Stimulated activated CD4-positive, alpha-beta T cell treated with anti-CD3 and anti-CD28 coated beads, TNF-alpha, amount 100 ng/mL, for 1 hour (primary cell): ENCODE data around the gene PNPLA6.

Source experiments
- DNase-seq, 3 donors: peaks; one replicate each; pipeline ENCODE4 v3.0.0-alpha.2; 2020; ENCODE audit warnings: low read depth in 3 of 3, low spot score in 1 of 3

The PNPLA6 gene

GRCh38 chr19:7596211-7596937 lies 60.9 kb downstream of the PNPLA6 start:
- DNase-seq: no peak

DNA sequence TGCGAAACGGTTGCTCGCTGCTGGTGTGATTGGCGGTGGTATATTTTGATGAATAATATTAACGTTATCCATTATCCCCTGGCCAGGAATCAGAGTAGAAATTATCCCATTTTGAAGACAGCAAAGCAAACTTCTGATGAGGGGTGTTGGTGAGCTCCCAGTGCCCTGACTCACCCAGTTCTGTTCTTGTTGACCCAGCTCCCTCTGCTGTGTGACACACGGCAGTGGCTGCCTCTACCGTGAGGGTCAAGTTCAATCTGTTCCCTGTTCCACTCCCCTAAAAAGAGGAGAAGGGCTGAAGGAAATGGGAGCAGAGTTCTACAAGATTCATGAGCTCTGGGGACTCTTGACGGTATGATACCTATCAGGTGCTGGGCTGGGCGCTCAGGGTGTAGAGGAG lies 62.2 kb downstream of the PNPLA6 start:
- no peak for DNase-seq

GRCh38 chr19:7598180-7598579 lies 62.7 kb downstream of the PNPLA6 start:
- DNase-seq: no peak

DNA sequence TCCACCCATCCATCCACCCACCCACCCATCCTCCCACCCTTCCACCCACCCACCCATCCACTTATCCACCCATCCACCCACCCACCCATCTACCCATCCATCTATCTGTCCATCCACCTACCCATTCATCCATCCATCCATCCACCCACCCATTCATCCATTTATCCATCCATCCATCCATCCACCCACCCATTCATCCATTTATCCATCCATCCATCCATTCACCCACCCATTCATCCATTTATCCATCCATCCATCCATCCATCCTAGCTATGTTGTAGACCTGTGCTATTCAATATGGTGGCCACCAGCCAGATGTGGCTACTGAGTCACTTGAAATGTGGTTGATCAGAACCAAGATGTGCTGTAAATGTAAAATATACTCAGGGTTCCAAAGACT lies 65.2 kb downstream of the PNPLA6 start:
- DNase-seq: no peak

DNA sequence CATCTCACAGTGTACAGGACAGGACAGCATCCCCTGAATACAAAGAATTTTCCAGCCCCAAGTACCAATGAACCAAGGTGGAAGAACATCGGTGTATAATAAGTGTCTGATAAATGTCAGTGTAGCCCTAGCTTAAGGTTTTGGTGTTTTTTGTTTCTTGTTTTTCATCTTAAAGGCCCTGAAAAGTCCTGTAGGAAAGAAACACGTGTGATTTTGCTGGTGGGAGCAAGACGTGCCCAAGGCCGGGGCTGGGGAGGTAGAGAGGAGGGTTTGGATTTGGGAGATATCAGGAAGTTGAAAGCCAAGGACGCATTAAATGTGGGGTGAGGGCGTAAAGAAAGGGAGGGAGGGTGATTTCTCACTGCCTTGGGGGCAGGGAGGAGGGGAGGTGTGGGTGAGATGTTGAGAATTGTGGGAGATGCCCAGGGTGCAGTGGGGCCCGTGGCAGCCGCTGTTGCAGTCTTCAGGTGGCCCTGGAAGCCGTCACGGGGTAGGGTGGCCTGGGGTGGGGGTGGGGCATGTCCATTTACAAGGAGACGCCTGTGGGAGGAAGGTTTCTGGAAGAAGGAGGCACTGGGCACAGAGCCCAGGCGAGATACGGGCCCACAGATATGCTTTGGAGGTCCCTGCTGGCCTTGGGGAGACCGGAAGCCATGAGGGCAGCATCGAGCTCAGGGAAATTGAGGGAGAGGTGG lies 66.9 kb downstream of the PNPLA6 start:
- no peak for DNase-seq

DNA sequence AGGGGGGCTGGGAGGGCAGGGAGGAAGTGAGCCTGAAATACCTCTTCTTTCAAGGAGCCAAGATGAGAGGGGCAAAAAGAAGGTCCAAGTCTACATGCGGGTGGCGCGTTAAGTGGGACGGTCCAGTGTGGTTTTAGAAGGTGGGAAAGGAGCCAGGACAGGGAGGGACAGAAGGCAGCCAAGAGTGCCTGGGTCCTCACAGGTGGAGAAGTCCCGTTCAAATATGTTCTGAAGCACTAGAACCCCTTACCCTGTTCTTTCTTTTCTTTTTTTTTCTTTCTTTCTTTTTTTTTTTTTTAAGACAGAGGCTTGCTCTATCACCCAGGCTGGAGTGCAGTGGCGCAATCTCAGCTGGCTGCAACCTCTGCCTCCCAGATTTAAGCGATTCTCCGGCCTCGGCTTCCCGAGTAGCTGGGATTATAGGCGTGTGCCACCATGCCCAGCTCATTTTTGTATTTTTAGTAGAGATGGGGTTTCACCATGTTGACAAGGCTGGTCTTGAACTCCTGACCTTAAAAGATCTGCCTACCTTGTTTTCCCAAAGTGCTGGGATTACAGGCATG lies 67.5 kb downstream of the PNPLA6 start:
- DNase-seq: no peak

DNA sequence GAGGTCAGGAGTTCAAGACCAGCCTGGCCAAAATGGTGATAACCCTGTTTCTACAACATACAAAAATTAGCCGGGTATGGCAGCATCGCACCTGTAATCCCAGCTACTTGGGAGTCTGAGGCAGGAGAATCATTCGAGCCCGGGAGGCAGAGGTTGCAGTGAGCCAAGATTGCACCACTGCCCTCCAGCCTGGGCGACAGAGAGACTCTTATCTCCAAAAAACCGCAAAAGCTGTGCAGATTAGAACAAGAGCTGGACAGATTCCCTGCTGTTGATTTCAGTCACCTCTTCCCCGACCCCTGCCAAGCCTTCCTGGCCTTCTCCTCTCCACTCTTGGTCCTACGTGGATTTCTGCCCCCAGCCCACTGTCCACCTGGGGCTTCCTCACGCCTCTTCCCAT lies 68.4 kb downstream of the PNPLA6 start:
- DNase-seq: no peak

DNA sequence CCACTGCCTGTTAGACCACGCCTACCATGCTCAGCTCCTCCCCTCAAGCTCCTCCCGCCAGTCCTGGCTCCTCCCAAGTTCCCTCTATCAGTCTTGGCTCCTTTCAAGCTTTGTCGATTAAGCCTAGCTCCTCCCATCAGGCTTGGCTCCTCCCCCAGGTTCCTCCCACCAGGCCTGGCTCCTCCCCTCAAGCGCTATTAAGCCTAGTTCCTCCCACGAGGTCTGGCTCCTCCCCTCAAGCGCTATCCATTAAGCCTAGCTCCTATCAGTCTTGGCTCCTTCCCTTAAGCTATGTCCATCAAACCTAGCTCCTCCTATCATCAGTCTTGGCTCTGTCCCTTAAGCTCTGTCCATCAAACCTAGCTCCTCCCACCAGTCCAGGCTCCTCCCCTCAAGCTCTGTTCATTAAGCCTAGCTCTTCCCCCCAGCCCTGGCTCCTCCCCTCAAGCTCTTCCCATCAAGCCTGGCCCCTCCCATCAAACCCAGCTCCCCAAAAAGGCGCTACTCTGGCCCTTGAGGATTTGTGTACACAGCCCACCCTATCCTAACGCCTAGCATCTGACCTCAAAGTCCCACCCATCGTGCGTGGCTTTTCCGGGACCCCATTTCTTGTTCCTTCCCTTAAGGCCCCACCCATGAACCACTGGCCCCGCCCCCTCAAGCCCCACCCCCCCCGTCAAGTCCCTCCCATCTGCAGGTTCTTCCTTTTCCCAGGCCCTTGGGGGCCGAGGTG lies 70.1 kb downstream of the PNPLA6 start:
- no peak for DNase-seq

DNA sequence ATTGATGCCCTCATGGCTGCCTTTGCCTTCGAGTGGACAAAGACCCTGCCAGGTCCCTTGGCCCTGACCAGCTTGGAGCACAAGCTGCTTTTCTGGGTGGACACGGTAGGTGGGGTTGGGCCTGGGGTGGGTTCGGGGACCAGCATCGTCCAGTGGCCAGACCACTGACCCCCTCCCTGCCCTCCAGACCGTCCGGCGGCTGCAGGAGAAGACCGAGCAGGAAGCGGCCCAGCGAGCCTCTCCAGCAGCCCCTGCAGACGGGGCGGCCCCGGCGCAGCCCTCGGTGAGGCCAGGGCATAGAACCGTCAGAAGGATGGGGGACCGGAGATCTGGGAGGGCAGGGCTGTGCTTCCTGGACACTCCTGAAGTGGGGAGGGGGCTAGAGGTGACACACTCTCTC lies 70.8 kb downstream of the PNPLA6 start:
- no peak for DNase-seq

GRCh38 chr19:7607212-7607873 lies 71.8 kb downstream of the PNPLA6 start:
- DNase-seq: no peak

- DNase-seq: no peak
Measured at GRCh38 chr19:7607874-7608560, 72.5 kb downstream of the PNPLA6 start.

GRCh38 chr19:7610491-7611240 lies 75.1 kb downstream of the PNPLA6 start:
- DNase-seq: no peak
